Psoas muscle (tissue), 8 donors: Measurements from ENCODE around the gene PPCS. TPM values are rescaled to one million over a fixed set of nuclear protein-coding genes. Genes with fewer than 3 reads are reported as not detected.
"Not testable (repeated sequence)": the region's sequence is repeated elsewhere in the genome, so short reads cannot be mapped to it uniquely, and the experiment has no call there.

Experiments used
- ATAC-seq, 4 donors: fragments of 200-7000 bp; cut with Tn5 transposase; one replicate each; pipeline ENCODE4 v1.9.1; 2020; ENCODE audit warnings: moderate library complexity in 3 of 4, mild to moderate bottlenecking in 2 of 4
- DNase-seq, 2 donors: peaks; one replicate each; pipeline ENCODE4 v3.0.0-alpha.2; 2020
- H3K27ac ChIP-seq: fragments of 200-600 bp; one replicate; pipeline ENCODE4 v1.8.0; 2022
- H3K27me3 ChIP-seq, 3 donors: fragments of 200-600 bp in 1 of 3; one replicate each; pipeline versions ENCODE4 v1.6.1 to v1.8.0; 2013 to 2022; ENCODE audit warnings: low read length in 2 of 3, mild to moderate bottlenecking in 2 of 3, moderate library complexity in 1 of 3; ENCODE audit not compliant: insufficient read depth in 3 of 3
- H3K36me3 ChIP-seq, 2 donors: fragments of 200-600 bp in 1 of 2; one replicate each; pipeline versions ENCODE4 v1.6.1 to v1.8.0; 2013 to 2022; ENCODE audit warnings: low read depth in 1 of 2, mild to moderate bottlenecking in 1 of 2, moderate library complexity in 1 of 2; ENCODE audit not compliant: insufficient read depth in 1 of 2
- H3K4me1 ChIP-seq: fragments of 200-600 bp; one replicate; pipeline ENCODE4 v1.8.0; 2022
- H3K4me3 ChIP-seq: fragments of 200-600 bp; one replicate; pipeline ENCODE4 v1.8.0; 2022; ENCODE audit warnings: mild to moderate bottlenecking
- H3K9me3 ChIP-seq: fragments of 200-600 bp; one replicate; pipeline ENCODE4 v1.8.0; 2022
- WGBS, 3 donors: extraction: QIAGEN DNeasy Blood & Tissue Kit; methylation state at CpG; one replicate each; pipeline versions ENCODE4 v1.1.6 to v1.1.7; 2013; 5-methylcytosine and 5-hydroxymethylcytosine counted together
- intact Hi-C, 2 donors: fragments of 100-400 bp; cut with DNase I; formaldehyde crosslinking; loops; one replicate each; pipeline versions ENCODE4 v1.11.0 to v1.14.2; 2022
- polyA plus RNA-seq, 3 donors: library from polyadenylated mRNA; stranded (reverse); fragments of 200-250 nt; gene quantifications; one replicate each; pipeline ENCODE4 v1.2.3, GENCODE V29; 2013
- total RNA-seq, 4 donors: library from RNA; stranded (reverse); fragmentation: NEBNext Ultra II Directional in 2 of 4; extraction: Animal tissue kit (Norgen Biotek cat#: 25700) in 2 of 4; gene quantifications; one replicate each; pipeline versions ENCODE4 v1.2.1 to v1.2.4, GENCODE V29; 2021 to 2023
- TF ChIP-seq, protein P1 (sequence below): fragments of 200-600 bp; IDR thresholded peaks from one replicate; pipeline ENCODE4 v1.8.0; 2022; ENCODE audit warnings: antibody characterized with exemption
- donor health status: healthy with polysubstance abuse.
- donor health status: DM: no; HTN: no; CAD: no; lungs with moderate emphysema.
- donor health status: Bipolar disorder and iron deficiency.
- donor health status: healthy.
- donor health status: DM: yes; HTN: yes; CAD: no.
- donor health status: DM: no; HTN: no; CAD: no.
- donor health status: DM: no; HTN: no; CAD: no.
- donor health status: DM: yes; HTN: yes; CAD: no.

PPCS gene
- total and polyA plus RNA-seq, 7 donors = 26.1 to 62.9 (median 40.8) TPM

DNA sequence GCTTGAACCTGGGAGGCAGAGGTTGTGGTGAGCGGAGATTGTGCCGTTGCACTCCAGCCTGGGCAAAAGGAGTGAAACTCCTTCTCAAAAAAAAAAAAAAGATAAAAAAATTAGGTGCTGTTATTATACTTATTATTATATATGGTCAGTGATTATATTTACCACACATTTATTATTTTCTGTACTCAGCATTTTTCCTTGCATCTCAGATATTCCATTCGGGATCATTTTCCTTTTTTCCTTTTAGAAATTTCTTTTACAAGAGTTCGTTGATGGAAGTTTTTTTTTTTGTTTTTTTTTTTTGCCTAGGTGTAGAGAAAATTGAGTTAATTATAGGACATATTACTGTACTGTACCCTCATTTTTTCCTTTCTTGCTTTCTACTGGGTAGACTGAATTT, 20.3 kb downstream of the PPCS start:
- H3K4me3 ChIP-seq = no peak overlapping the region
- no peaks in the 10 kb centered on the region for H3K9me3 ChIP-seq
- no peaks in the 10 kb centered on the region for H3K4me1 ChIP-seq
- intact Hi-C loops = no loop called here
- 90 to 96% (median 94%) methylated on average over 4 of the region's 4 CpGs for WGBS, 3 donors
- H3K27me3 ChIP-seq = no peaks in the 10 kb centered on the region
- TF ChIP-seq, protein P1, sequence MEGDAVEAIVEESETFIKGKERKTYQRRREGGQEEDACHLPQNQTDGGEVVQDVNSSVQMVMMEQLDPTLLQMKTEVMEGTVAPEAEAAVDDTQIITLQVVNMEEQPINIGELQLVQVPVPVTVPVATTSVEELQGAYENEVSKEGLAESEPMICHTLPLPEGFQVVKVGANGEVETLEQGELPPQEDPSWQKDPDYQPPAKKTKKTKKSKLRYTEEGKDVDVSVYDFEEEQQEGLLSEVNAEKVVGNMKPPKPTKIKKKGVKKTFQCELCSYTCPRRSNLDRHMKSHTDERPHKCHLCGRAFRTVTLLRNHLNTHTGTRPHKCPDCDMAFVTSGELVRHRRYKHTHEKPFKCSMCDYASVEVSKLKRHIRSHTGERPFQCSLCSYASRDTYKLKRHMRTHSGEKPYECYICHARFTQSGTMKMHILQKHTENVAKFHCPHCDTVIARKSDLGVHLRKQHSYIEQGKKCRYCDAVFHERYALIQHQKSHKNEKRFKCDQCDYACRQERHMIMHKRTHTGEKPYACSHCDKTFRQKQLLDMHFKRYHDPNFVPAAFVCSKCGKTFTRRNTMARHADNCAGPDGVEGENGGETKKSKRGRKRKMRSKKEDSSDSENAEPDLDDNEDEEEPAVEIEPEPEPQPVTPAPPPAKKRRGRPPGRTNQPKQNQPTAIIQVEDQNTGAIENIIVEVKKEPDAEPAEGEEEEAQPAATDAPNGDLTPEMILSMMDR = no peak
- ATAC-seq (no peak), DNase-seq (no peak)
- peaks cover 0 to 12% of the 10 kb centered on the region in 2 donors for H3K36me3 ChIP-seq
- no peak overlapping the region for H3K27ac ChIP-seq

- H3K27ac ChIP-seq, ATAC-seq, H3K9me3 ChIP-seq, DNase-seq, intact Hi-C loops, H3K4me1 ChIP-seq, H3K4me3 ChIP-seq, H3K27me3 ChIP-seq: not testable (repeated sequence)
- 82 to 91% (median 86%) methylated on average over 4 of the region's 4 CpGs for whole genome bisulfite sequencing, 3 donors
- H3K36me3 ChIP-seq = peaks cover 0 to 17% of the 10 kb centered on the region in 2 donors
These were observed 21.0 kb downstream of the PPCS start for GRCh38 chr1:42477354-42477753.

DNA sequence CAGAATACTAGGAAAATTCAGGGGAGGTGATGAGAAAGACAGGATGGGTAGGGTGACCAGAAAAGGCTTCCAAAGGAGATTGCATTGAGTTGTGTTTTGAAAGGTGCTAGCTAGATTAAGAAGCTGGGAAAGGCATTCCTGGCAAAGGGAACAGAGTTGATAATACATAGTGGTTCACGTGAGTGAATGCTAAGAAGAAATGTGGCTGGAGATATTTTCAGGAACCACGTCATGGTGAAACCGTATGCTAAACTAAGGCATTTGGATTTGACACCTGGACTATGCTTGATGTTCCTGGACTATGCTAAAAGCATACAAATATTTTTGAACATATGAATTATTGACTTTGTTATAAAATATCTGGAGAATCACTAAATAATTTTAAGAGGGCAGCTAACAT, 21.4 kb downstream of the PPCS start:
- ATAC-seq = no peak
- no peak overlapping the region for H3K4me3 ChIP-seq
- H3K4me1 ChIP-seq = no peaks in the 10 kb centered on the region
- 80 to 86% (median 84%) methylated on average over 3 of the region's 3 CpGs for WGBS, 3 donors
- intact Hi-C loops = no loop called here
- H3K36me3 ChIP-seq = peaks cover 0 to 21% of the 10 kb centered on the region in 2 donors
- no peak overlapping the region for H3K27ac ChIP-seq
- TF ChIP-seq, protein P1 = no peak
- no peak for DNase-seq
- H3K9me3 ChIP-seq = no peaks in the 10 kb centered on the region
- no peaks in the 10 kb centered on the region for H3K27me3 ChIP-seq

DNA sequence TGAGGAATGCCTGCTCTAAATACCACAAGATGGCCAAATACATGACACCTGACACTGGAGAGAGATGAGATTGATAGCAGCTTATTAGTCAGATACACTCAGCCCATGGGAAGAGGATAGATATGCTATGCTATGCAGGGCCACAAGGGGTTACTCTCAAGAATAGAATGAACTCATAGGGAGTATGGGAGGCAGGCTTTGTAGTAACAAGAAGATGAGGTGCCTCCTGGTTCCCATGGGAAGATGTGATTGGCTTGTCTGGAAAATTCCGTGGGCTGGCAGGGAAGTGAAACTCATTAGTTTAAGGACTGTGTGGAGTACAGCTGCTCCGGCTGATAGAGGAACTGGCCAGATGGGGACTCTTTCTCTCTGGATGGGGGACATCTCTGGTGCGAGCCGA, 23.3 kb downstream of the PPCS start:
- Histone ChIP-seq H3K36me3 (peaks cover 0 to 28% of the 10 kb centered on the region in 2 donors), H3K27me3 (no peaks in the 10 kb centered on the region), H3K4me3 (no peak overlapping the region), H3K4me1 (no peaks in the 10 kb centered on the region), H3K27ac (no peak overlapping the region), H3K9me3 (no peaks in the 10 kb centered on the region)
- TF ChIP-seq, protein P1 = no peak
- ATAC-seq (no peak), DNase-seq (no peak)
- intact Hi-C loops = no loop called here
- 46 to 55% (median 52%) methylated on average over 4 of the region's 4 CpGs for WGBS, 3 donors

DNA sequence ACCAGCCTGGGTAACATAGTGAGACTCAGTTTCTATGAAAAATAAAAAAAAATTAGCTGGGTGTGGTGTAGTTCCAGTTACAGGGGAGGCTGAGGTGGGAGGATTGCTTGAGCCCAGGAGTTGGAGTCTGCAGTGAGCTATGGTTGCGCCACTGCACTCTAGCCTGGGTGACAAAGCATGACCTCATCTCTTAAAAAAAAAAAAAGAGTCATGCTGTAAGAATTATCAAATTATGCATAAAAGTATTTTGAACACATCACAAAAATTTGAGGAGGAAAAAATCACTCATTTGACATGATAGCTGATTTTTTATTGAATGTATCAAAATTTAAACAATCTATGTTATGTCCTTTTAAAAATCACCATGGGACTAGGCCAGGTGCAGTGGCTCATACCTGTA, 24.6 kb downstream of the PPCS start:
- Histone ChIP-seq H3K4me3 (no peak overlapping the region), H3K27me3 (no peaks in the 10 kb centered on the region), H3K27ac (no peak overlapping the region), H3K4me1 (no peaks in the 10 kb centered on the region), H3K36me3 (peaks cover 0 to 28% of the 10 kb centered on the region in 2 donors), H3K9me3 (no peaks in the 10 kb centered on the region)
- no peak for DNase-seq
- intact Hi-C loops = no loop called here
- no peak for ATAC-seq
- TF ChIP-seq, protein P1 = no peak
- 100% methylated on average over 1 of the region's 1 CpG for WGBS, 3 donors
